NCI-H510A (cell line): ENCODE data around the gene MYO16.

Experiments used
- DNase-seq: peaks from one replicate; lab custom pipeline; 2025; lab: John Stamatoyannopoulos, UW

The MYO16 gene

DNA sequence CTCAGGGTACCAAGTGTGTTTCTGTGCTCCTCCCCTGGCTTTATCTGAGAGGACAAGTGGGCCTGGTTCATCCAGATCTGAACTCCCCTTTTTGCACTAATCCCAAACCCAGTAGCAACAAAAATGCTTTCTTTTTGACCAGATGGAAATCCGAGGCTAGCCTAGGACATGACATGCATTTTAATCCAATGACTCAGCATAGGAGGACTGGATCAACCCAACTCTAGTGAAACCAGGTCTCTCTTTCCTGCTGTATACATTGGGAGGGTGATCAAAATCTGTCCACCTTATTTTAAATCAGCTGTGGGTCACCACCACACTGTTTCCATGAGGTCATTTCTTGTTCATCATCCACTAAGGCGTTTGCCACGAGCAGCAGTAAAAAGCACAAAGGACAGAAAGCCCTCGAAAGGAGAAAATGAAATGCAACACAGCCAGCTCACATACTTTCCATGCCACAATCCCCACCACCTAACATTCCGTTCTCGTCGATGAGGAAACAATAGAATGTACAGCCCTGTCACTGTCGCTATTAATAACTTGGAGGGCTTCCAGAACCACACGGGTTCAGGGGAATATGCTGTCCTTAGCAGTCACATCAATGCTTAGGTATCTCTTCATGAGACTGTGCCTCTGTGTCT, 614.0 kb downstream of the MYO16 start:
- DNase-seq: no peak

DNA sequence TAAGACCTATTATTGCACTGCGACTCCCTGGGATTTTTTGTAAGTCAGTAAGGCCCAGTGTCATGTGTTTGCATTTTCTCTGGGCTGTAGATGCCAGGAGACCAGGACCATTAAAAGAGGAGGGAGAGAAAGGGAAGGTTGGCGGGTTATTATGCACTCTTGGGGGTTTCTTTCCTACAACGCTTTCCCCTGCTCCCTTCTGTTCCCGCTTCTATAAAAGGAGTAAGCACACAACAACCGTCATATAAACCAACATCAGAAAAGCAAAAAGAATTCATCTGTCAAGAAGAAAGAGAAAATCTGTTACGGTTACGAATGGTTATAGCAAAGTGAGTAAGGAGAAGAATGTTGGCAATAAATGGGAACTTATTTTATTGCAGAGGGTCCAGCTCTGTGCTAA, 615.2 kb downstream of the MYO16 start:
- DNase-seq: no peak

DNA sequence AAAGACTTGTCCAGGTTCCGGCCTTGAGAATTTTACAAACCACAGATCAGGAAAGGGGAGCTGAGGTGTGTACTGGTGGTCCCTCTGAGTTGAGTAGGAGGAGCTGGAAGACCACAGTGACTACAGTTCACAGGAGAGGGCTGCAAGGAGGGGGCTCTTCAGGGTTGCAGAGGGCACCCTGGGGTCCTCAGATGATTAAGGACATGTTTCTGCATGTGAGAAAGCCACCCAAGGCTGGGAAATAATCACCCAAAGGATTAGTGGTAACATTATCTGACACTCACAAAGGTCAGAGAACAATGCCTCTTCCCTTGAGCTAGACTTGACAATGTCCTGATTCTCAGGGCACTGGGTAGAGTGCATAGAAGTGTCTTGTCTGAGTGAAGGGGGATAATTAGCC, 616.6 kb downstream of the MYO16 start:
- no peak for DNase-seq

DNA sequence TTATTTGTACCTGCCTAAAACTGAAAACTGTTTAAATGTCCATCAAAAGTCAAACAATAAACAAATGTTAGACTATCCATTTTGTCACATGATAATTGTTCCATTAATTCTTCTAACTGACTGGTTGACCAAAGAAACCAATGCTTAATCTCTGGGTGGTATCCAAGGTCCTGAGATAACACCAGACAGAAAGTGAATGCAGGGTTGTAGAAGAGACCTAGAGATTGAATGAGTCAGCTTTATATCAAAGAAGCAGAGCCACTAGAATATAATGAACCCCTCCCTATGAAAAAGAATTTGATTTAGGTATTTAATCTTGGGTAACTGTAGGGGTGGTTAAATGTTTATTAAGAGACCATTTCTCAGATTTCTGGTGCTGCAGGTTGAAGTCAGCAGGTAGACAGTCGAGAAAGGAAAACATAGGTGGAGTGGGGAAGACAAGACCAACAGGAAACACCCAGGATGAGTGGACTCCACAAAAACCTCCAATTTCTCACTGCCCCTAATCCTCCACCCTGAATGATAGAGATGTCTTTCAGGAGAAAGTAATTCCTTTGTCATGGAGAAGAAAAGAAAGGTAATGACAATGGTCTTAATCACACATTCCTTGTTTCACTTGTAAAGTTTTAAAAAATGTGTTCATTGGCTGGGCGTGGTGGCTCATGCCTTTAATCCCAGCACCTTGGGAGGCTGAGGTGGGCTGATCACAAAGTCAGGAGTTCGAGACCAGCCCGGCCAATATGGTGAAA, 620.5 kb downstream of the MYO16 start:
- no peak for DNase-seq

DNA sequence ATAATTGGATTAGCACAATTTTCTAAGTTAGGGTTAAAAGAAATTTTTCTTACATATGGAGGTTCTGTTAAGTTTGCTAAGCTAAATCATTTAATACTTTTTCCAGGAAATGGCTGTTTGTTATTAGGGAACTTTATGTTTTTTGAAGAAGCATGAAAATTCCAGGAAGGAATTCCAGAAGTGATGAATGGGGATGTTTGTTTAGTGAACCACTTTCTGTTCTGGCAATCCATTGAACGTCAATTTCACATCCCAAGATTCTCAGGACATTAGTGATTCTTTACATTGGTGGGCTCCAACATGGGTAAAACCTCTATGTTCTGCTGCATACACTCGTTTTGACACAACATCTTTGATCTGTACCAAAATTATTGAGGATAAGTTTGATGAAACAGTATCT, 622.5 kb downstream of the MYO16 start:
- no peak for DNase-seq

DNA sequence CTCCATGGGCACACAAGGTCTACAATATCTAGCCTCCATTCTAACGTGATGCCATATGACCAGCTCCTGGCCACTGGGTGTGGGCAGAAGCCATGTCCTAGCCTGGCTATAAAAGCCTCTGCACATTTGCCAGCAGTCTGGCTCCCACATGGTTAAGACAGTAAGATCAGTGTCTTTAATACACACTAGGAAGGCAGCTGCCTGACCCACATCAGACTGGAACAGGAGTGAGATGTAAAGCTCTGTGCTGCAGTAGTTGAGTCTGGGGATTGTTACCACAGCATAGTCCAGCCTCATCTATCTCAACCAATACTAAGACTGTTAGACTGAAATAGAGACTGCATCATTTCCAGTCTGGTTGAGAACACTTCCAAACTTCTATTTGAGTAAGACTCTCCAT, 623.9 kb downstream of the MYO16 start:
- DNase-seq: no peak

DNA sequence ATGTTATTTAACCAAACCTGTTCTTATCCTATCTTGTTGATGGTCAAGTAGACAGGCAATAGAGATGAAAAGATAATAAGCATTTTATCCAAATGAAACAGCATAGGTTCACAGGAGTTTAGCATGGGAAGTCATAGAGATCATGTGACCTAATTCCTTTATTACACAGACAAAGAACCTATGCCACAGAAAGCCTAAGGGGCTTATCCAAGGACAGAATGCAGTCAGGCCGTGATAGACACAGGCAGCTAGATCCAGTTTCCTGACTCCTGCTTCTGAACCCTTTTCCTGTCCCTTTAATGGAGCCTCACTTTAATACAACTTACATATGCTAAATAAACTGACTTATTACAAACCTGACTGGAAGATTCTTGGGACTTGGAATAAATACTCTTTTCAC, 624.9 kb downstream of the MYO16 start:
- no peak for DNase-seq

DNA sequence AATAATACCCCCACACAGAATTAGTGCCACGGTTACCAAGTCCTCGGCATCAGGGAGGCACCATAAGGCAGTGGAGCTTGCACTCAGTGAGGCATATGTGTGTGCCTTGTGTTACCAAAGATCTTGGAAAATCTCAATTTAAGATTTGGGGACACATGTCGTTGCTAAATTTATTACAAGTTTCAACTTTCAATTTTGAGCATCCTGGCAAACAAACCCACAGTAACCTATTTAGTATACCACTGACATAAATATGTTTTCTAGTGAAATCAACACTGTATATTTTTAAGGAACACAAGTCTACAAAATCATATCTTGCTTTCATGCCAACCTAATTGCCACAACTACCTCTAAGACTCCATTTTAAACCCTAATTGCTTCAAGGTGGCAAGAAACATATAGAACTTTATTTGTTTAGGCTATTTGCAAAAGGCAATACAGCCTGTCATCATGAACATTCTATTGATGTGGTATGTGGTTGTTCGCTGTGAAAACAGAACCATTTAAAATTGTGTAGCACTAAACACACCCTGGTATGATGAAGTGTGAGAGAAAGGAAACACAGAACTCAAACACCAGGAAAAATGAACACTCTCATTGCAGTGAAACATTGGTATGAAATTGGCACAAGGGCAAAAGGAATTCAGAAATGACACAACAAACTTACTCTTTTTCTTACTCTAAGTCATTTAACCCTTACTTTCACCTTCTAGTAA, 625.9 kb downstream of the MYO16 start:
- DNase-seq: no peak

DNA sequence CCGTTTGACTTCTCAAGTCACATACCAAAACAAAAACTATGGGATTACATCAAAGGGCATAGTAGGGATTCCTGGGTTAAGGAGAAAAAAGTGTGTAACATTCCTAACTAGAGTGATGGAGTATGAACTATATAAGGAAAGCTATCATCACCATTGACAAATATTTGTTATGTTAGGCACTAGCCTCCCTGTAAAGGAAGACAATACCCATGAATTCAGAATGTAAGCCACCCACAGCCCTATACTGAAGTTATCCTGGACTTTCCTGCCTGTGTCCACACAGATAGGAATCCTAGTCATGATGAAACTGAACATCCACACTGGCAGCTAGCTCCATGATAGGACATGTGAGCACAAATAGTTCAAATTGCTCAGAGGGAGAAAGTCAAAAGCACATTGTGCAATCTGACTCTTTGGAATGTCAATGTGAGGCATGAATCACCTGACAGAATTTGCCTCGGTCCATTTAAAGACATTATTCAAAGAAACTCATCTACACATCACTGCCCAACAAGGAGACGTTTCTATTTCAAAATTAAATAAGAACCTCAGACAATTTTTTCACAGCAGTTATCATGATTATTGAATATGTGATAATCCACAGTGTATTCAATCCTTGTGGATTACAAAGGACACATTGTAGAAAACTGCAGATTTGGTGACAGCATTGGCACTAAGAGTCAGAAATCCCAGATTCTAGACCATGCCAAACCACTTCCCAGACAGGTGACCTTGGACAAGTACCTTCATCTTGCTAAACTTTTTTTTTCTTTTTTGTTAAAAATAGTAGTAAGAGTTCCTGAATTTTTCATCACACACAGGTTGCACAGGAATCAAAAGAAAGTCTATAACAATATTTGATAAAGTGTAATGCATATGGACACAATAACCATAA, 627.7 kb downstream of the MYO16 start:
- DNase-seq: no peak
